HepG2 (cell line): ENCODE results near the gene IL1A.

Experiments used
- CTCF ChIP-seq: sonication (generic); formaldehyde crosslinking; IDR thresholded peaks from 2 replicates; pipeline ENCODE4 v1.5.0; 2020; ENCODE audit warnings: mild to moderate bottlenecking, missing genetic modification reagents, moderate library complexity
- FOSL1 ChIP-seq: sonication (generic); formaldehyde crosslinking; IDR thresholded peaks from 2 replicates; pipeline ENCODE4 v1.9.0; 2021; ENCODE audit warnings: missing genetic modification reagents, borderline replicate concordance
- HOMEZ ChIP-seq: IDR thresholded peaks from 2 replicates; pipeline ENCODE4 v1.6.1; 2016; ENCODE audit warnings: low read depth
- RFX1 ChIP-seq: fragments of 450-650 bp; IDR thresholded peaks from 2 replicates; pipeline ENCODE4 v1.6.1; 2017
- SSRP1 ChIP-seq: IDR thresholded peaks from 2 replicates; pipeline ENCODE4 v1.6.1; 2016; ENCODE audit warnings: control low read depth
- ZNF672 ChIP-seq: sonication (generic); formaldehyde crosslinking; IDR thresholded peaks from 2 replicates; pipeline ENCODE4 v1.8.1; 2022; ENCODE audit warnings: missing genetic modification reagents
- ZNF674 ChIP-seq: sonication (generic); formaldehyde crosslinking; IDR thresholded peaks from 2 replicates; pipeline ENCODE4 v1.5.0; 2020; ENCODE audit warnings: low read depth, mild to moderate bottlenecking, missing genetic modification reagents

- TF ChIP-seq RFX1 = no peak
- no peak for TF ChIP-seq SSRP1 (CRISPR knock-in tag)
- no peak for TF ChIP-seq ZNF674
- TF ChIP-seq FOSL1 = no peak
- no peak for TF ChIP-seq ZNF672 (CRISPR knock-in tag)
- TF ChIP-seq CTCF = no peak
- TF ChIP-seq HOMEZ (CRISPR knock-in tag) = no peak
These were observed 43.8 kb downstream of the IL1A start for GRCh38 chr2:112740527-112740926.
